Measurements from ENCODE around the gene BMP6.

The BMP6 gene

DNA sequence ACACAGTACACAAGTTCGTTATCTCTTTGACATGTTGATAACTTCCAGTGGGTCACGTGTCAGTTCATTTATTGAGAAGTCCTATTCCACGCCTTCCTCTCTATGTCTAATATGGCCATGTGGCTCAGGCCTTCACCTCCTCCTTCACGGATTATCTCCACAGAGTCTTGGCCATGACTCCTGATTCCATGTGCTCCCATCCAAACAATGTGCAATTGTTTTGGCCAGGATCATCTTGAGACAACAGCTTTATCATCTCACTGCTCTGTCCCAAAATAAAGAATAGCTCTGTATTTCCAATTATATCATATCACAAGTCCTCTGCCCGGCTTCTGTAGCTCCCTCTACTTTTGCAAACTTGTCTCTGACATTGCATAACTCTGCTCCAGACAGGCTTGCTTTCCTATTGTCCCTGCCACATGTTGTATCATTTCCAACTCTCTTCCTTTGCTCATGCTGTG is 195.8 kb downstream of the BMP6 start:
- peak; percentile 28 for DNase-seq (ENCODE audit: low read depth)
- no peak overlapping the region for H3K4me3 ChIP-seq (ENCODE audit: low read depth, low read length)
- no peak for TF ChIP-seq POLR2A (IDR thresholded peaks at IDR 0.05; ENCODE audit: extremely low read depth, insufficient read length)
- TF ChIP-seq, protein P1, sequence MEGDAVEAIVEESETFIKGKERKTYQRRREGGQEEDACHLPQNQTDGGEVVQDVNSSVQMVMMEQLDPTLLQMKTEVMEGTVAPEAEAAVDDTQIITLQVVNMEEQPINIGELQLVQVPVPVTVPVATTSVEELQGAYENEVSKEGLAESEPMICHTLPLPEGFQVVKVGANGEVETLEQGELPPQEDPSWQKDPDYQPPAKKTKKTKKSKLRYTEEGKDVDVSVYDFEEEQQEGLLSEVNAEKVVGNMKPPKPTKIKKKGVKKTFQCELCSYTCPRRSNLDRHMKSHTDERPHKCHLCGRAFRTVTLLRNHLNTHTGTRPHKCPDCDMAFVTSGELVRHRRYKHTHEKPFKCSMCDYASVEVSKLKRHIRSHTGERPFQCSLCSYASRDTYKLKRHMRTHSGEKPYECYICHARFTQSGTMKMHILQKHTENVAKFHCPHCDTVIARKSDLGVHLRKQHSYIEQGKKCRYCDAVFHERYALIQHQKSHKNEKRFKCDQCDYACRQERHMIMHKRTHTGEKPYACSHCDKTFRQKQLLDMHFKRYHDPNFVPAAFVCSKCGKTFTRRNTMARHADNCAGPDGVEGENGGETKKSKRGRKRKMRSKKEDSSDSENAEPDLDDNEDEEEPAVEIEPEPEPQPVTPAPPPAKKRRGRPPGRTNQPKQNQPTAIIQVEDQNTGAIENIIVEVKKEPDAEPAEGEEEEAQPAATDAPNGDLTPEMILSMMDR (IDR thresholded peaks at IDR 0.05; ENCODE audit: low read depth, low read length): no peak

DNA sequence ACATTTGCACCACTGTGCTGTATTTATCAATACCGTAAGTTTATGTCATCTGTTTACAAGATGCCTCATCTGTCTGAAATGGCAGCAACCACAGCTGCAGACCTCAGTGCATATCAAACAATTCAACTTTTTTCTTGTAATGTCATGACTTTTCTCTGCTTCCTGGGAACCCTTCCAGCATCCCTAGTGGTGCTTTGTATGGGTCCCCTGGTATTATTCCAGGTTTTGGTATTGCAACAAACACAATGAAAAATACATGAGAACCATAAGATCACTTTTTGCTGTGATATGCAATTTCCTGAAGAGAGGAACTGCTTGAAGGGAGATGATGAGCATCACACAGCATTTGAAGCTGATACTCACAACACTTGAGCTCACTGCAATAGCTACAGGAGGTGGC is 196.7 kb downstream of the BMP6 start:
- H3K4me3 ChIP-seq (ENCODE audit: low read depth, low read length): no peak overlapping the region
- no peak for DNase-seq (ENCODE audit: low read depth)
- TF ChIP-seq POLR2A (IDR thresholded peaks at IDR 0.05; ENCODE audit: extremely low read depth, insufficient read length) (no peak), MYC (IDR thresholded peaks at IDR 0.05; ENCODE audit: low read depth, low read length) (no peak)
- TF ChIP-seq, protein P2, sequence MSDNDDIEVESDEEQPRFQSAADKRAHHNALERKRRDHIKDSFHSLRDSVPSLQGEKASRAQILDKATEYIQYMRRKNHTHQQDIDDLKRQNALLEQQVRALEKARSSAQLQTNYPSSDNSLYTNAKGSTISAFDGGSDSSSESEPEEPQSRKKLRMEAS (IDR thresholded peaks at IDR 0.05; ENCODE audit: low read depth, low read length): no peak
- TF ChIP-seq, protein P1 (IDR thresholded peaks at IDR 0.05; ENCODE audit: low read depth, low read length): no peak

DNA sequence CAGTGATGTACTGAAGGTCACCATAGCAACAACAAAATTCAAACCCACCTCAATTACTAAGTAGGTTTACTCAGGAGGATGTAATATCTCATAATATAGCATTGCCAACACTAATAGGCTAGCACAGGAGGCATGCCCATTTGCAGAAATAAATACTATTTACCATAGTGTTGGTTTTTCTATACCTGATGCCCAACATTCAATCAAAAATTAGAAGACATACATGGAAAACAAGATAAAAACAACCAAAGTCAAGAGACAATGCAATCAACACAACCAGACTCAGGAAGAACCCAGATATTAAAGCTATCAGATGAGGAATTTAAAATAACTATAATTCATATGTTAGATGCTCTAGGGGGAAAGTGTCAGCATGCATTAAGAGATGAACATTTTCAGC is 199.0 kb downstream of the BMP6 start:
- TF ChIP-seq, protein P1 (IDR thresholded peaks at IDR 0.05; ENCODE audit: low read depth, low read length): no peak
- TF ChIP-seq, protein P2 (IDR thresholded peaks at IDR 0.05; ENCODE audit: low read depth, low read length): no peak
- no peak for TF ChIP-seq POLR2A (IDR thresholded peaks at IDR 0.05; ENCODE audit: extremely low read depth, insufficient read length)
- TF ChIP-seq MYC (IDR thresholded peaks at IDR 0.05; ENCODE audit: low read depth, low read length): no peak
- no peak for DNase-seq (ENCODE audit: low read depth)
- H3K4me3 ChIP-seq (ENCODE audit: low read depth, low read length): no peak overlapping the region
